HG03354 (cell line): ENCODE measurements around the gene GLRA1.

ENCODE experiments used
- ATAC-seq: cut with Tn5 transposase; IDR thresholded peaks from one replicate; pipeline ENCODE4 v1.9.1; 2021; ENCODE audit warnings: mild to moderate bottlenecking; ENCODE audit not compliant: unreplicated experiment, poor library complexity, severe bottlenecking

The GLRA1 gene

GRCh38 chr5:151829370-151829769, 95.3 kb downstream of the GLRA1 start:
- no peak for ATAC-seq

DNA sequence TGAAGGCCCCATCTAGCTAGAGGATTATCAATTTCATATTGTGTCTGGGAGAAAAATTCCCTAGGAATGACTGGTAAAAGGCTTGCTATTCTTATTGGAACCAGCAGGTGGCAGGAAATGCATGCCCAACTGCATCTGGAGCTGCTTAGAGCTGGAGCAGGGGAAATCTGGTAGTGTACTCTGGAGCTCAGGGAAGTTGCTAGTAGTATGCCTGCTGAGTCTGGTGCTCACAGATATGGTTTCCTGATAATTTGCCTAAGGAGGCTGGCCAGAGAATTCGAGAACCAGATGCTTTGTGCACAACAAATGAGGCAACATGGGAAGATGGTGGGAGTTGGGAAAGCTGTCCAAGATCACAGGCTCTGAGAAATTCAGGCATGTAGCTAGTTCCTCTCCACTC, 99.2 kb downstream of the GLRA1 start:
- ATAC-seq = peak; percentile 66

DNA sequence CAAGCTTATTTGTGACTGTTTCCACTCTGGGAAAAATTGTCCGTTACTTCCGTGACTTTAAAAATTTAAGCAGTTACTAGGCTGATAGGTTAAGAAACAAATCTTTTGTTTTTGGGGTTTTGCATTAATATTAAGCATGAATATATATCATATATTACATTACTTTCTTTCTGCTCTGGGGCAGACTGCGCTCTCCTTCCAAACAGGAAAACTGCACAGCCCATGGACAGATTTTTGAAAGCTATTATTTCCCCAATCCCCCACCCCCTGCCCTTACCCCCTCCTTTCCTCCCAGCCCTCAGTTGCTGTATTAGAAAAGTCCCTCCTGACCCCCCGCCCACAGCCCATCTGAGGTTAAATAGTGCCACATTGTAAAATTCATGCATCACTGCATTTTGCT, 102.5 kb downstream of the GLRA1 start:
- ATAC-seq = no peak

GRCh38 chr5:151820903-151821302, 103.7 kb downstream of the GLRA1 start:
- ATAC-seq = no peak

DNA sequence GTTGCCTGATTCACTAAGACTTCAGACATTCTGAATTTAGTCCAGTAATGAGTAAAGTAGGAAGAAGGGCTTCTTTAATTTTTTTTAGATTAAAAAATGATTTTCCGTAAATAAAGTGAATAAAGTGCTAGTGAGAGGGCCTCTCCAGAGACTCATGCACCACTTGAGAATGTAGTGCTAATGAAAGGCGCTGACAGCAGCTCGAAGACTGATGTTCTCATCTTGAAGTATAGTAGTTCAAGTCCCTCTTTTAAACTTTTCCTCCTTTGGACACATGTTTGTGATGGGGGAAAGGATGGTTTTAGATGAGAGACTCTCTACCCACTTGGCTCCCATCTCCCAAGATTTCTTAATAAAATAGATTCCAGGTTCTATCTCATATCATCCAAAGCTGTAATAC, 104.4 kb downstream of the GLRA1 start:
- ATAC-seq = no peak

- ATAC-seq = no peak
These were observed 104.8 kb downstream of the GLRA1 start for GRCh38 chr5:151819830-151820229.

- no peak for ATAC-seq
These were observed 109.6 kb downstream of the GLRA1 start for GRCh38 chr5:151815051-151815450.

DNA sequence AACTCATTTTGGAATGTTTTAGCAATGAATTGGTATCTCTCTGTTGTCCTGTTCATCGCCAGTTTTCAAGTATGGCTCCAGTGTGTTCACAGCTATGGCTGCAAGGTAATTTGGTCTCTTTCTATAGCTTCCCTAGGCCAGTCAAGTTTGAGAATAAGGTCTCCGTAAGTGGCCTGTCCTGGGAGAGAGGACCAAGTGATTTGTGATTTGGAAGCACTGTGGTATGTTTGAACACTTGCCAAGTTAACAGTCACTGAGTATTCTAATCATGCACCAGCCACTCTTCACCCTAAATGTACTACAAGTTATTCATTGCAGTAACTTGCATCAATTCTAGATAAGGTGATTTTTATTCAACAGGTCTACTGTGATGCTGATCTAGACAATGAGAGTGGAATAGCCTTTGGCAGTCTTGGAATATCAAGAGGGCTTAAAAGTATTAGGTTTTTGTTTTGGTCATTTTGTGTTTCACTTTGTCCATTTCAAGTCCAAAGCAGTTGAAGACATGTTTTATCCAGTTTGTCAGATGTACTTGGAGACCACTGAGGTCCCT, 111.8 kb downstream of the GLRA1 start:
- no peak for ATAC-seq

GRCh38 chr5:151811593-151812321, 112.9 kb downstream of the GLRA1 start:
- ATAC-seq = no peak

DNA sequence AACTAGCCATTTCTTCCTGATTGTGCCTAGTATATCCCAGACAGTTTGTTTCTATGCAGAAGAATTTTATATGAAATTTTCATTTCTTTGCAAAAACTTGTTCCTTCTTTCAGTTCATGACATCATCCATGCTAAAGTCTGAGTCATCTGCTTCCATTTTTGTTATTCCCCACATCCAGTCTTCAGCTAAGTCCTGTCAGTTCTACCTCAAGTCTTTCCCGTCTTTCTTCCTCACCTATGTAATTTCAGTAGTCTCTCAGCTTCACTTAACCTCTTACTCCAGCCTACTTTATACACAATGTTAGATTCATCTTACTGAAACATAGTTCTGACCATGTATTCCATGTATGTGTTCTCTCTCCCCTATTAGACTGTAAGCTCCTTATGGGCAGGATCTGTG, 113.8 kb downstream of the GLRA1 start:
- no peak for ATAC-seq

DNA sequence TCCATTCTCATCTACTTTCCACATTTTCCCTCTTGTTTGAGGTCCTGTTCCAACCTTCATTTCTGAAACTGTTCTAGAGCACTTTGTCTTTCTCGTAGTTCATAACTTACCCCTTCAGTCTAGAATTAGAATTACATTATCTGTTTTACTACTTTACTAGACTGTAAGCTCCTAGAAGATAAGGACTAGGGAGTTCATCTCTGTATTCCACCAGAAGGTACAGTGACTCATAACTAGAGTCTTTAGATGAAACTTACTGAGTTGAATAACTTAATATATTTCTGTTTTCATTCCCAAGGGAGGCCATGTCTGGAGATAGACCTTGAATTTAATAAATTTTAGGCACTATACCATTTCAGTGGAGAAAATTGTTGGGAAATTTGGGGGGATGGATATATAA, 114.2 kb downstream of the GLRA1 start:
- no peak for ATAC-seq

DNA sequence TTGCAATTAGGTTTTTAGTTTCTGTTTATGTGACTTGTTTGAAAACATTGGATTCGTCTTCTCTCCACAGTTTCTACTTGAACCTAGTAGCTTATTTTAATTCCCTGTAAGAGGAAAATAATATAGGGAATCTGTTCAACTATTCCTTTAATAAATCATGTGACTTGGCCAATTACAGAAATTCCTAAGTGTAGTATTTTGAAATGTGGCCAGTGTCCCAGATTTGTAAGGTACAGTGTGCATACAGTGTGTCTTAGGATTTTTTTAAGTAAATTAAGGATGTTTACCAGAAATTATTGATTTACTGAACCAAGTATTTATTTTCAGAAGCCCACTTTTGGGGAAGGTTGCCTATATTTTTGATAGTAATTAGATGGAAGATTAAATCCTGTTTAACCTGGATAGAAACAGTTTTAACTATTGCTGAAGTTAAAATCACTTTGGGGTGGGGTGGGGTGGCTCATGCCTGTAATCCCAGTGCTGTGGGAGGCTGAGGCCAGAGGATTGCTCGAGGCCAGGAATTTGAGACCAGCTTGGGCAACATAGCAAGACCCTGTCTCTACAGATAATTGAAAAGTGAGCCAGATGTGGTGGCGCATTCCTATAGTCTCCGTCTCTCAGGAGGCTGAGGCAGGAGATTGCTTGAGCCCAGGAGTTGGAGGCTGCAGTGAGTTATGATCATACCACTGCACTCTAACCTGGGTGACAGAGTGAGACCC, 116.0 kb downstream of the GLRA1 start:
- ATAC-seq = no peak

DNA sequence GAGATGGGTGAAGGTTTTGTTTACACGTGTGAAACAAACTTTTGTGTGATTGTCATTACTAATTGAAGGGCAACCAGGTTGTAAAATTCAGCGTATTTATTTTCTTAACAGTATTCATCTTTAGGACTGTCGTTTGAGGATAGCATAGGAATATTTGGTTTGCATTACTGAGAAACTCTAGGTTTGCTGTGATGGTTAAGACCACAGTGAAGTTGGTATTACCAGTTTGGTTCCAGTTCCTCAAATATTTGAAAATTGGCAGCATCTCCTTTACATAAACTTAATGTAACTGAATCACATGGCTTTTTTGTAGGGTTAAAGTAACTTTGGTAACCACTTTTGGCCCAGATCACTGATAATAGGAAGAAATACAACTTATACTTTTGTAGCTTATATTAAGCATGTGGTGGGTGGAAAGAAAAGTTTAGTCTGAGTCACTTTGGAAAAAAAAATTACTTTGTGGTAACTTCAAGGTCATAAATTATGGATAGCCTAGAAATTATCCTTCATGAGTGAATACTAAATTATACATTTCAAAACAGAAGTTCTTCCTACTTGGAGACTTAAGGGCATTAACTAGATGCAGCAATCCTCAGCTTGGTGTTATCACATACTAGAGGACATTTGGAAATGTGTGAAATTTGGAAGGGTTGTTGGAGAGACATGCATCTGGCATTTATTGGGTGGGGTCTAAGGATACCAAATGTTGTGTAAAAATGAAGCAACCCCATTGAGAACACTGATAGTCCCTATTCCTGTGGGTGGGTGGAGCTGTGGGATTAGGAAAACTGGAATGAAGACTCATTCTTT, 119.0 kb downstream of the GLRA1 start:
- ATAC-seq = no peak

DNA sequence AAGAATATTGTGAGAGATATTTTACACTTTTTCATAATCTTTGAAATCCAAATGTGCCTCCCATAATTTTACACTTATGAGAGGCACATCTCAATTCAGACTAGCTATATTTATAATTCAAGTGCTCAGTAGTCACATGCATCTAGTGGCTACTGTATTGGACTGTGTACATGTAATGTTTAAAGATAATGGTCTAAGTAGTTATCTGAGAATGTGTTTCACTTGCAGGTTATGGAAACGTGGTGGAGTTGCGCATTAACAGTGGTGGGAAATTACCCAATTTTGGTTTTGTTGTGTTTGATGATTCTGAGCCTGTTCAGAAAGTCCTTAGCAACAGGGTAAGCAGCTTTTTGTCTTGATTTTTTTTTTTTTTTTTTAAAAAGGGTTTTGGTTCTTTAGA, 124.1 kb downstream of the GLRA1 start:
- peak; percentile 70 for ATAC-seq

DNA sequence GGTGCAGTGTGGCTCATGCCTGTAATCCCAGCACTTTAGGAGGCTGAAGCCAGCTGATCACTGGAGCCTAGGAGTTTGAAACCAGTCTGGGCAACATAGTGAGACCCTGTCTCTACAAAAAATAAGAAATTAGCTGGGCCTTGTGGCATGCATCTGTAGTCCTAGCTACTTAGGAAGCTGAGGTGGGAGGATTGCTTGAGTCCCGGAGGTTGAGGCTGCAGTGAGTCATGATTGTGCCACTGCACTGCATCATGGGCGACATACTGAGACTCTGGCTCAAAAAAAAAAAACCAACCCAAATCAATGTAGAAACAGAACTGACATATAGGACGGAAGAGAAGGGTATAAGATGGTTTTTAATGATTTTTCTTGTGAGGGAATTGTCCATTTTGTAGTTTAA, 125.2 kb downstream of the GLRA1 start:
- ATAC-seq = no peak

GRCh38 chr5:151798674-151799073, 126.0 kb downstream of the GLRA1 start:
- no peak for ATAC-seq

DNA sequence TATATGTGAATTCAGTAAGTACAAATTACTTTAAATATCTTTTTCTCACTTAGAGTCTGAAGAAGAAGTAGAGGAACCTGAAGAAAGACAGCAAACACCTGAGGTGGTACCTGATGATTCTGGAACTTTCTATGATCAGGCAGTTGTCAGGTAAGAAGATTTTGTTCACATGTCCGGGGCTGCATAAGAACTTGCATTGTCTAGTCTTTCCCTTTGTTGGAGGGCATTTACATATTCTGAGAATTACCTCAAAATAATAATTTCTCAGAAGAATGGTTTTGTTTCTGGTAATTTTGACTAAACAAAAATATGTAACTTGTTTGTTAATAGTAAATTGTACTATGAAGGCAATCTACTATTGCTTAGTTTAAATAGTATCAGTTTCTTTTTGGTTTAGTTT, 129.2 kb downstream of the GLRA1 start:
- ATAC-seq = no peak

DNA sequence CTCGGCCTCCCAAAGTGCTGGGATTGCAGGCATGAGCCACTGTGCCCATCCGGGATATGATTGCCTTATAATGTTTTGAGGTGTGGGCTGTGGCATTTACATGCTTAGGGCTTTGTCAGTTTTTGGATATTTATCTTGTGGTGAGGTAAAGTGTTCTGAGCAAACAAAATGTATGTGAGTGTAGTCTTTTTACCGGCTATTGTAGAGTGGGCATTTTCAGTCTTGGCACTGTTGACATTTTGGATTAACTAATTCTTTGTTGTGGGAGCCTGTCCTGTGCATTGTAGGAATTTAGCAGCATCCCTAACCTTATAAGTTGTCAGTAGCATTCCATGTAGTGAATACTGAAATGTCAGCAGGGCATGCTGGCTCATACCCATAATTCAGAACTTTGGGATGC, 131.3 kb downstream of the GLRA1 start:
- ATAC-seq = no peak

GRCh38 chr5:151787817-151788216, 136.8 kb downstream of the GLRA1 start:
- ATAC-seq = no peak

- ATAC-seq = no peak
These were observed 138.2 kb downstream of the GLRA1 start for GRCh38 chr5:151786468-151786867.
